Caco-2 (cell line): ENCODE data around the gene SLC13A4. TPM values are rescaled to one million over a fixed set of nuclear protein-coding genes. Genes with fewer than 3 reads are reported as not detected.

Source experiments
- BruUV-seq: library from RNA; stranded (reverse); fragments of 400-500 nt; replicated peaks from 2 replicates; lab custom pipeline; 2021; lab: Mats Ljungman, UMichigan
- CTCF ChIA-PET: fragments of 300-600 bp; sonication (Branson Sonifier 250); formaldehyde crosslinking; loops from one replicate; lab custom pipeline; 2022; ENCODE audit warnings: antibody characterized with exemption; lab: Charles Lee
- POLR2A ChIA-PET: fragments of 300-600 bp; sonication (Branson Sonifier 250); formaldehyde crosslinking; loops from one replicate; lab custom pipeline; 2022; ENCODE audit warnings: antibody characterized with exemption; lab: Charles Lee
- DNase-seq, 2 experiments: peaks; one replicate each; pipeline versions ENCODE4 v3.0.0 to v3.0.0-alpha.2; 2020 to 2022
- H3K27me3 ChIP-seq: replicated peaks from 2 replicates; pipeline ENCODE4 v1.6.0; 2011; ENCODE audit warnings: low read length; ENCODE audit not compliant: control insufficient read depth, insufficient read depth
- H3K36me3 ChIP-seq: 2 replicates; pipeline ENCODE4 v1.5.1; 2011; ENCODE audit warnings: low read length; ENCODE audit not compliant: control insufficient read depth, insufficient read depth
- H3K4me1 ChIP-seq: fragments of 250-450 bp; sonication (Bioruptor Pico); 2 replicates; pipeline ENCODE4 v1.5.1; 2020; ENCODE audit warnings: mild to moderate bottlenecking
- H3K4me3 ChIP-seq: 2 replicates; pipeline ENCODE4 v1.5.1; 2011; ENCODE audit warnings: low read depth, mild to moderate bottlenecking, control low read depth, low read length
- H3K9me3 ChIP-seq: fragments of 250-450 bp; sonication (Bioruptor Pico); 2 replicates; pipeline ENCODE4 v1.5.1; 2020; ENCODE audit warnings: mild to moderate bottlenecking, moderate library complexity
- H3K27ac Mint-ChIP-seq: one replicate; pipeline ENCODE4 v1.8.0; 2022; ENCODE audit warnings: mixed read lengths; ENCODE audit not compliant: unreplicated experiment
- H3K27me3 Mint-ChIP-seq: one replicate; pipeline ENCODE4 v1.8.0; 2022; ENCODE audit warnings: mixed read lengths; ENCODE audit not compliant: insufficient read depth, unreplicated experiment
- H3K36me3 Mint-ChIP-seq: one replicate; pipeline ENCODE4 v1.8.0; 2022; ENCODE audit warnings: mild to moderate bottlenecking, mixed read lengths; ENCODE audit not compliant: insufficient read depth, unreplicated experiment
- H3K4me1 Mint-ChIP-seq: one replicate; pipeline ENCODE4 v1.8.0; 2022; ENCODE audit warnings: low read depth, mixed read lengths; ENCODE audit not compliant: unreplicated experiment
- H3K4me3 Mint-ChIP-seq: one replicate; pipeline ENCODE4 v1.8.0; 2022; ENCODE audit warnings: mild to moderate bottlenecking, moderate library complexity, mixed read lengths; ENCODE audit not compliant: unreplicated experiment
- H3K9me3 Mint-ChIP-seq: one replicate; pipeline ENCODE4 v1.8.0; 2022; ENCODE audit warnings: mixed read lengths; ENCODE audit not compliant: unreplicated experiment
- intact Hi-C: fragments of 100-400 bp; cut with micrococcal nuclease; formaldehyde crosslinking; loops from one replicate; pipeline ENCODE4 v1.10.0; 2022; ENCODE audit not compliant: unreplicated experiment
- total RNA-seq: library from RNA; stranded (reverse); gene quantifications from 2 replicates; pipeline ENCODE4 v1.2.3, GENCODE V29; 2022
- TF ChIP-seq, protein P1 (sequence below), 2 experiments: fragments of 200-600 bp in 1 of 2; IDR thresholded peaks; 1 replicate in 1 of 2; 2 replicates in 1 of 2; pipeline versions ENCODE4 v1.5.1 to v1.8.0; 2011 to 2022; ENCODE audit warnings: antibody characterized with exemption in 1 of 2, control low read depth in 1 of 2, inconsistent platforms in 1 of 2, low read depth in 1 of 2, low read length in 1 of 2, mild to moderate bottlenecking in 1 of 2, moderate library complexity in 1 of 2; ENCODE audit not compliant: insufficient read depth in 1 of 2, severe bottlenecking in 1 of 2, unreplicated experiment in 1 of 2

Gene SLC13A4
- total RNA-seq, 1 experiment from 2014 or later = not detected

GRCh38 chr7:135758531-135758932, 30.5 kb upstream of the SLC13A4 start:
- TF ChIP-seq, protein P1, sequence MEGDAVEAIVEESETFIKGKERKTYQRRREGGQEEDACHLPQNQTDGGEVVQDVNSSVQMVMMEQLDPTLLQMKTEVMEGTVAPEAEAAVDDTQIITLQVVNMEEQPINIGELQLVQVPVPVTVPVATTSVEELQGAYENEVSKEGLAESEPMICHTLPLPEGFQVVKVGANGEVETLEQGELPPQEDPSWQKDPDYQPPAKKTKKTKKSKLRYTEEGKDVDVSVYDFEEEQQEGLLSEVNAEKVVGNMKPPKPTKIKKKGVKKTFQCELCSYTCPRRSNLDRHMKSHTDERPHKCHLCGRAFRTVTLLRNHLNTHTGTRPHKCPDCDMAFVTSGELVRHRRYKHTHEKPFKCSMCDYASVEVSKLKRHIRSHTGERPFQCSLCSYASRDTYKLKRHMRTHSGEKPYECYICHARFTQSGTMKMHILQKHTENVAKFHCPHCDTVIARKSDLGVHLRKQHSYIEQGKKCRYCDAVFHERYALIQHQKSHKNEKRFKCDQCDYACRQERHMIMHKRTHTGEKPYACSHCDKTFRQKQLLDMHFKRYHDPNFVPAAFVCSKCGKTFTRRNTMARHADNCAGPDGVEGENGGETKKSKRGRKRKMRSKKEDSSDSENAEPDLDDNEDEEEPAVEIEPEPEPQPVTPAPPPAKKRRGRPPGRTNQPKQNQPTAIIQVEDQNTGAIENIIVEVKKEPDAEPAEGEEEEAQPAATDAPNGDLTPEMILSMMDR (IDR thresholded peaks at IDR 0.05; ENCODE audit: insufficient read depth in 1 of 2, low read depth in 1 of 2, low read length in 1 of 2, severe bottlenecking in 1 of 2, unreplicated experiment in 1 of 2) = no peak
- H3K27me3 ChIP-seq = no peaks in the 10 kb centered on the region
- POLR2A ChIA-PET = no interaction called here
- BruUV-seq = no TSS peak
- CTCF ChIA-PET = interaction anchor here (0.7 kb wide), 1 partner anchor 79 kb away, joined by 3 read pairs; no protein-coding TSS in a partner anchor
- Mint-ChIP-seq H3K27ac (peak overlapping the region; percentile 6), H3K36me3 (no peaks in the 10 kb centered on the region), H3K9me3 (peaks cover 9% of the 10 kb centered on the region), H3K27me3 (no peaks in the 10 kb centered on the region), H3K4me1 (peaks cover 11% of the 10 kb centered on the region), H3K4me3 (peak overlapping the region; percentile 0)
- peaks cover 25% of the 10 kb centered on the region for H3K4me1 ChIP-seq
- no peaks in the 10 kb centered on the region for H3K9me3 ChIP-seq
- no peak for DNase-seq
- intact Hi-C loops = loop anchor here (2.0 kb wide), 1 partner anchor 52 kb away; no protein-coding TSS in a partner anchor
- H3K36me3 ChIP-seq = no peaks in the 10 kb centered on the region
- no peak overlapping the region for H3K4me3 ChIP-seq

GRCh38 chr7:135757719-135758411, 29.9 kb upstream of the SLC13A4 start:
- Histone ChIP-seq H3K36me3 (no peaks in the 10 kb centered on the region), H3K27me3 (no peaks in the 10 kb centered on the region), H3K9me3 (no peaks in the 10 kb centered on the region), H3K4me1 (peaks cover 25% of the 10 kb centered on the region), H3K4me3 (no peak overlapping the region)
- intact Hi-C loops = loop anchor here (2.0 kb wide), 1 partner anchor 51 kb away; no protein-coding TSS in a partner anchor
- TF ChIP-seq, protein P1 (IDR thresholded peaks at IDR 0.05; ENCODE audit: insufficient read depth in 1 of 2, low read depth in 1 of 2, low read length in 1 of 2, severe bottlenecking in 1 of 2, unreplicated experiment in 1 of 2) = no peak
- Mint-ChIP-seq H3K4me1 (peaks cover 11% of the 10 kb centered on the region), H3K27ac (no peak overlapping the region), H3K9me3 (peaks cover 9% of the 10 kb centered on the region), H3K36me3 (no peaks in the 10 kb centered on the region), H3K27me3 (no peaks in the 10 kb centered on the region), H3K4me3 (no peak overlapping the region)
- no peak for DNase-seq
- CTCF ChIA-PET = interaction anchor here (0.7 kb wide), 1 partner anchor 79 kb away, joined by 3 read pairs; no protein-coding TSS in a partner anchor
- no TSS peak for BruUV-seq
- POLR2A ChIA-PET = no interaction called here

DNA sequence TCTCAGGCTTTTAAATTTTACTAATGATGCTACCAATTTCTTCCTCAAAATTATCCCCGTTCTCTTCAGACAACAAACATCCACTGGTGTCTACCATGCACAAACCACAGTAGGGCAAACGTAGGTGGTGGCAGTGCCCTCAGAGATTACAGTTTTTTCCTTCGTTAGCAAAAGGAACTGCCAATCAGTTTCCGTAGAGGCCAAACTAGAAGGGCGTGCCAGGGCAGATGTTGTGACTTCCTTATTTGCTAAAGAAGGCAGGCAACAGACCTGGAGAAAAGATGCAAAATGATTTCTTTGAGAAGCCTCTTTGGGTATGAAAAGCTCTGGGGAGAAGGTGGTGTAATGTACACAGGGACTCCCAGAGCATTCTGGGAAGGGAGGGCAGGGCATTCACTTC, 28.2 kb upstream of the SLC13A4 start:
- ChIA-PET CTCF (no interaction called here), POLR2A (no interaction called here)
- H3K9me3 ChIP-seq = no peaks in the 10 kb centered on the region
- Mint-ChIP-seq H3K9me3 (peaks cover 3% of the 10 kb centered on the region), H3K36me3 (no peaks in the 10 kb centered on the region), H3K27ac (no peak overlapping the region), H3K27me3 (no peaks in the 10 kb centered on the region), H3K4me1 (peaks cover 11% of the 10 kb centered on the region), H3K4me3 (no peak overlapping the region)
- DNase-seq = no peak
- H3K27me3 ChIP-seq = no peaks in the 10 kb centered on the region
- no peak overlapping the region for H3K4me3 ChIP-seq
- H3K36me3 ChIP-seq = no peaks in the 10 kb centered on the region
- H3K4me1 ChIP-seq = peaks cover 18% of the 10 kb centered on the region
- no TSS peak for BruUV-seq
- TF ChIP-seq, protein P1 (IDR thresholded peaks at IDR 0.05; ENCODE audit: insufficient read depth in 1 of 2, low read depth in 1 of 2, low read length in 1 of 2, severe bottlenecking in 1 of 2, unreplicated experiment in 1 of 2) = no peak
- intact Hi-C loops = no loop called here
